ENCODE measurements around the gene NAA15.
"Not testable (repeated sequence)": the region's sequence is repeated elsewhere in the genome, so short reads cannot be mapped to it uniquely, and the experiment has no call there.

Gene NAA15

DNA sequence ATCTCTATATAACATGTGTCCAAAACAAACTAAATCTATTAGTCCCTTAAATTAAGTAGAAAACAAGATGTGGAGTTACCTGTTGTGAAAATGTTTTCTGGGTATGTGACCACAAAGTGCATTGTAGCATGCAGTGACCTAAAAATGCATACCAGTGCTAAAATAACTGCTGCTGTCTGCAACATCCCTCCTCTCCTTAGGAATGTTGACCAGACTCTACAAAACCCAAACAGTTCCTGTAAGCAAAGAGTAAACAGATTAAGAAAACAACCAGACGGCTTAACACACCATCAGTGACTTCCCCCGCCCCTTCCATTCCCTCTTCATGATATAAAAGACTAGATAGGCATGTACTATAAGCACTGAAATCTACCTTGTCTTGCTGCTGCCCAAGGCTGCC, 136.8 kb downstream of the NAA15 start:
- Histone ChIP-seq H3K27me3 (ENCODE audit: insufficient read depth, poor library complexity, severe bottlenecking) (no peaks in the 10 kb centered on the region), H3K4me3 (replicated peaks; ENCODE audit: insufficient read depth, low read length) (no peak overlapping the region), H3K27ac (replicated peaks) (no peak overlapping the region)
- DNase-seq (ENCODE audit: low read depth in 1 of 2, low spot score in 1 of 2): no peak
- TF ChIP-seq, protein P1, sequence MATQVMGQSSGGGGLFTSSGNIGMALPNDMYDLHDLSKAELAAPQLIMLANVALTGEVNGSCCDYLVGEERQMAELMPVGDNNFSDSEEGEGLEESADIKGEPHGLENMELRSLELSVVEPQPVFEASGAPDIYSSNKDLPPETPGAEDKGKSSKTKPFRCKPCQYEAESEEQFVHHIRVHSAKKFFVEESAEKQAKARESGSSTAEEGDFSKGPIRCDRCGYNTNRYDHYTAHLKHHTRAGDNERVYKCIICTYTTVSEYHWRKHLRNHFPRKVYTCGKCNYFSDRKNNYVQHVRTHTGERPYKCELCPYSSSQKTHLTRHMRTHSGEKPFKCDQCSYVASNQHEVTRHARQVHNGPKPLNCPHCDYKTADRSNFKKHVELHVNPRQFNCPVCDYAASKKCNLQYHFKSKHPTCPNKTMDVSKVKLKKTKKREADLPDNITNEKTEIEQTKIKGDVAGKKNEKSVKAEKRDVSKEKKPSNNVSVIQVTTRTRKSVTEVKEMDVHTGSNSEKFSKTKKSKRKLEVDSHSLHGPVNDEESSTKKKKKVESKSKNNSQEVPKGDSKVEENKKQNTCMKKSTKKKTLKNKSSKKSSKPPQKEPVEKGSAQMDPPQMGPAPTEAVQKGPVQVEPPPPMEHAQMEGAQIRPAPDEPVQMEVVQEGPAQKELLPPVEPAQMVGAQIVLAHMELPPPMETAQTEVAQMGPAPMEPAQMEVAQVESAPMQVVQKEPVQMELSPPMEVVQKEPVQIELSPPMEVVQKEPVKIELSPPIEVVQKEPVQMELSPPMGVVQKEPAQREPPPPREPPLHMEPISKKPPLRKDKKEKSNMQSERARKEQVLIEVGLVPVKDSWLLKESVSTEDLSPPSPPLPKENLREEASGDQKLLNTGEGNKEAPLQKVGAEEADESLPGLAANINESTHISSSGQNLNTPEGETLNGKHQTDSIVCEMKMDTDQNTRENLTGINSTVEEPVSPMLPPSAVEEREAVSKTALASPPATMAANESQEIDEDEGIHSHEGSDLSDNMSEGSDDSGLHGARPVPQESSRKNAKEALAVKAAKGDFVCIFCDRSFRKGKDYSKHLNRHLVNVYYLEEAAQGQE (IDR thresholded peaks at IDR 0.05; ENCODE audit: insufficient replicate concordance, low read depth): no peak
- TF ChIP-seq SPI1 (IDR thresholded peaks at IDR 0.05; ENCODE audit: borderline replicate concordance, low read depth) (no peak), POLR2AphosphoS5 (IDR thresholded peaks at IDR 0.05; ENCODE audit: low read depth) (no peak), GABPA (IDR thresholded peaks at IDR 0.05; ENCODE audit: low read depth) (no peak)
- TF ChIP-seq, protein P2, sequence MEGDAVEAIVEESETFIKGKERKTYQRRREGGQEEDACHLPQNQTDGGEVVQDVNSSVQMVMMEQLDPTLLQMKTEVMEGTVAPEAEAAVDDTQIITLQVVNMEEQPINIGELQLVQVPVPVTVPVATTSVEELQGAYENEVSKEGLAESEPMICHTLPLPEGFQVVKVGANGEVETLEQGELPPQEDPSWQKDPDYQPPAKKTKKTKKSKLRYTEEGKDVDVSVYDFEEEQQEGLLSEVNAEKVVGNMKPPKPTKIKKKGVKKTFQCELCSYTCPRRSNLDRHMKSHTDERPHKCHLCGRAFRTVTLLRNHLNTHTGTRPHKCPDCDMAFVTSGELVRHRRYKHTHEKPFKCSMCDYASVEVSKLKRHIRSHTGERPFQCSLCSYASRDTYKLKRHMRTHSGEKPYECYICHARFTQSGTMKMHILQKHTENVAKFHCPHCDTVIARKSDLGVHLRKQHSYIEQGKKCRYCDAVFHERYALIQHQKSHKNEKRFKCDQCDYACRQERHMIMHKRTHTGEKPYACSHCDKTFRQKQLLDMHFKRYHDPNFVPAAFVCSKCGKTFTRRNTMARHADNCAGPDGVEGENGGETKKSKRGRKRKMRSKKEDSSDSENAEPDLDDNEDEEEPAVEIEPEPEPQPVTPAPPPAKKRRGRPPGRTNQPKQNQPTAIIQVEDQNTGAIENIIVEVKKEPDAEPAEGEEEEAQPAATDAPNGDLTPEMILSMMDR (IDR thresholded peaks at IDR 0.05; ENCODE audit: insufficient read depth, low read length): no peak

DNA sequence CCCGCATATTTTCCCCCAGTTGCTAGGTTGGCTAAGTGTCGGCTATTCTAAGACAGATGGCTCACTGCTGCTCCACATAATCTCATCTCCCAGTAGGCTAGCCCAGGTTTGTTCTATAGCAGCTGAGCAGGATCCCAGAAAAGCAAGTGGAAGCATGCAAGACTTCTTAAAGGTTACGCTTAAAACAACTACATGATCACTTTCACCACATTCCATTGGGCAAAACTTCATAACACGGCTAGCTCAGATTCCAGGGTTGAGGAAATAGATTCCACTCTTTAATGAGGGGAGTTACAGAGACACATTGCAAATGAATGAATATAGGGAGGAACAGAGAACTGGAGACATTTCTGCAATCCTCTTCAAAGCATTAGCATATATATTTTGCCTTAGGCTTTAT, 139.7 kb downstream of the NAA15 start:
- Histone ChIP-seq H3K4me3 (replicated peaks; ENCODE audit: insufficient read depth, low read length) (no peak overlapping the region), H3K27ac (replicated peaks) (no peak overlapping the region), H3K27me3 (ENCODE audit: insufficient read depth, poor library complexity, severe bottlenecking) (no peaks in the 10 kb centered on the region)
- TF ChIP-seq SPI1 (IDR thresholded peaks at IDR 0.05; ENCODE audit: borderline replicate concordance, low read depth) (no peak), POLR2AphosphoS5 (IDR thresholded peaks at IDR 0.05; ENCODE audit: low read depth) (no peak), GABPA (IDR thresholded peaks at IDR 0.05; ENCODE audit: low read depth) (no peak)
- TF ChIP-seq, protein P1 (IDR thresholded peaks at IDR 0.05; ENCODE audit: insufficient replicate concordance, low read depth): no peak
- TF ChIP-seq, protein P2 (IDR thresholded peaks at IDR 0.05; ENCODE audit: insufficient read depth, low read length): no peak
- no peak for DNase-seq (ENCODE audit: low read depth in 1 of 2, low spot score in 1 of 2)

DNA sequence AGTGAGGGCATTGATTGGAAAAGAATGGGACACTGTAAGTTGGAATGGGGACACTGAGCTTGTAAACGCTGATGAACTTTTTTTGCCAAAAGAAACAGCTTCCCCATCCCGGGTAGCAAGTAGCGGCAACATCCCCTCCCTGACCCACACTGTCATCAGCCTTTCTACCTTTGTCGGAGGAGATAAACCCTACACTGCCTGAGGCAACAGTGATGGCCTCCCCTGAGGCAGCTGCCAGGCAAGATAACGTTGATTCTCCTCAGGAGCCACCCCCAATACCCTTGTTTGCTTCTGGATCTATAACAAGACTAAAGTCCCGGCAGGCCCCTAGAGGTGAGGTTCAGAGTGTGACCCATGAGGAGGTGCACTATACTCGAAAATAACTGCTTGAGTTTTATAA, 142.4 kb downstream of the NAA15 start:
- no peak for DNase-seq (ENCODE audit: low read depth in 1 of 2, low spot score in 1 of 2)
- no peak for TF ChIP-seq GABPA (IDR thresholded peaks at IDR 0.05; ENCODE audit: low read depth)
- TF ChIP-seq, protein P2 (IDR thresholded peaks at IDR 0.05; ENCODE audit: insufficient read depth, low read length): no peak
- TF ChIP-seq SPI1 (IDR thresholded peaks at IDR 0.05; ENCODE audit: borderline replicate concordance, low read depth): no peak
- no peak for TF ChIP-seq POLR2AphosphoS5 (IDR thresholded peaks at IDR 0.05; ENCODE audit: low read depth)
- TF ChIP-seq, protein P1 (IDR thresholded peaks at IDR 0.05; ENCODE audit: insufficient replicate concordance, low read depth): no peak
- Histone ChIP-seq H3K27ac (replicated peaks) (no peak overlapping the region), H3K4me3 (replicated peaks; ENCODE audit: insufficient read depth, low read length) (no peak overlapping the region), H3K27me3 (ENCODE audit: insufficient read depth, poor library complexity, severe bottlenecking) (no peaks in the 10 kb centered on the region)

DNA sequence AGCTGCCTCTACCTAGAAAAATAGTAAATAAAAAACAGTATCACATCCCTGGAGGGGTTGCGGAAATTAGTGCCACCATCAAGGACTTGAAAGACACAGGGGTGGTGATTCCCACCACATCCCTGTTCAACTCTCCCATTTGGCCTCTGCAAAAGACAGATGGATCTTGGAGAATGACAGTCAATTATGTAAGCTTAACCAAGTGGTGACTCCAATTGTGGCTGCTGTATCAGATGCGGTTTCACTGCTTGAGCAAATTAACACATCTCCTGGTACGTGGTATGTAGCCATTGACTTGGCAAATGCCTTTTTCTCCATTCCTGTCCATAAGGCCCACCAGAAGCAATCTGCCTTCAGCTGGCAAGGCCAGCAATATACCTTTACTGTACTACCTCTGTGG, 143.6 kb downstream of the NAA15 start:
- not testable (repeated sequence) for H3K4me3 ChIP-seq (replicated peaks; ENCODE audit: insufficient read depth, low read length); H3K27me3 ChIP-seq (ENCODE audit: insufficient read depth, poor library complexity, severe bottlenecking); DNase-seq (ENCODE audit: low read depth in 1 of 2, low spot score in 1 of 2); H3K27ac ChIP-seq (replicated peaks)

DNA sequence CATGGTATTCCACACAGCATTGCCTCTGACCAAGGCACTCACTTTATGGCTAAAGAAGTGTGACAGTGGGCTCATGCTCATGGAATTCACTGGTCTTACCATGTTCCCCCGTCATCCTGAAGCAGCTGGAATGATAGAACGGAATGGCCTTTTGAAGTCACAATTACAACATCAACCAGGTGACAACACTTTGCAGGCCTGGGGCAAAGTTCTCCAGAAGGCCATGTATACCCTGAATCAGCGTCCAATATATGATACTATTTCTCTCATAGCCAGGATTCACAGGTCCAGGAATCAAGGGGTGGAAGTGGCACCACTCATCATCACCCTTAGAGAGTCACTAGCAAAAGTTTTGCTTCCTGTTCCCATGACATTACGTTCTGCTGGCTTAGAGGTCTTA, 145.8 kb downstream of the NAA15 start:
- not testable (repeated sequence) for DNase-seq (ENCODE audit: low read depth in 1 of 2, low spot score in 1 of 2); H3K27me3 ChIP-seq (ENCODE audit: insufficient read depth, poor library complexity, severe bottlenecking); H3K27ac ChIP-seq (replicated peaks); H3K4me3 ChIP-seq (replicated peaks; ENCODE audit: insufficient read depth, low read length)

Measured in HL-60 (cell line).